Lung (tissue), 12 donors: ENCODE data around the gene NSUN4. TPM values are rescaled to one million over a fixed set of nuclear protein-coding genes. Genes with fewer than 3 reads are reported as not detected.
"Not testable (repeated sequence)": the region's sequence is repeated elsewhere in the genome, so short reads cannot be mapped to it uniquely, and the experiment has no call there.

Experiments used
- ATAC-seq: fragments of 200-7000 bp; cut with Tn5 transposase; one replicate; pipeline ENCODE4 v1.9.1; 2020; ENCODE audit warnings: moderate number of reproducible peaks; ENCODE audit not compliant: insufficient read depth, low FRiP score
- DNase-seq, 3 donors: peaks; one replicate each; pipeline ENCODE4 v3.0.0-alpha.2; 2013 to 2017
- H3K27ac ChIP-seq, 2 donors: one replicate each; pipeline ENCODE4 v1.5.1; 2013; ENCODE audit warnings: mild to moderate bottlenecking in 2 of 2, moderate library complexity in 2 of 2, control low read depth in 1 of 2, inconsistent platforms in 1 of 2, low read depth in 1 of 2, low read length in 1 of 2
- H3K27me3 ChIP-seq, 3 donors: one replicate each; pipeline ENCODE4 v1.5.1; 2013; ENCODE audit warnings: low read length in 2 of 3; ENCODE audit not compliant: control insufficient read depth in 3 of 3, insufficient read depth in 3 of 3
- H3K36me3 ChIP-seq, 4 donors: one replicate each; pipeline ENCODE4 v1.5.1; 2013; ENCODE audit warnings: low read length in 4 of 4, mild to moderate bottlenecking in 1 of 4, moderate library complexity in 1 of 4; ENCODE audit not compliant: control insufficient read depth in 4 of 4, insufficient read depth in 4 of 4
- H3K4me1 ChIP-seq, 5 donors: one replicate each; pipeline ENCODE4 v1.5.1; 2013; ENCODE audit warnings: low read length in 5 of 5, mild to moderate bottlenecking in 2 of 5, moderate library complexity in 1 of 5; ENCODE audit not compliant: control insufficient read depth in 5 of 5, insufficient read depth in 5 of 5
- H3K4me3 ChIP-seq: one replicate; pipeline ENCODE4 v1.5.1; 2013; ENCODE audit warnings: mild to moderate bottlenecking, control low read depth, moderate library complexity
- H3K9ac ChIP-seq, 2 donors: one replicate each; pipeline ENCODE4 v1.5.1; 2013; ENCODE audit warnings: low read length in 2 of 2, control low read depth in 1 of 2; ENCODE audit not compliant: insufficient read depth in 1 of 2
- H3K9me3 ChIP-seq, 4 donors: one replicate each; pipeline ENCODE4 v1.5.1; 2013; ENCODE audit warnings: low read length in 3 of 4, mild to moderate bottlenecking in 1 of 4, moderate library complexity in 1 of 4; ENCODE audit not compliant: control insufficient read depth in 4 of 4, insufficient read depth in 3 of 4
- WGBS, 2 donors: extraction: QIAGEN DNeasy Blood & Tissue Kit; methylation state at CpG; one replicate each; pipeline ENCODE4 v1.1.7; 2013; 5-methylcytosine and 5-hydroxymethylcytosine counted together
- polyA plus RNA-seq, 2 donors: library from polyadenylated mRNA; stranded (reverse); fragments of 200-250 nt; gene quantifications; one replicate each; pipeline ENCODE4 v1.2.1, GENCODE V29; 2013
- total RNA-seq, 2 donors: library from RNA; depleted of rRNA in 1 of 2; stranded (reverse); fragments of >200 nt in 1 of 2; gene quantifications; one replicate each; pipeline ENCODE4 v1.2.1, GENCODE V29; 2014 to 2021
- TF ChIP-seq, protein P1 (sequence below): IDR thresholded peaks from 2 replicates; pipeline ENCODE4 v1.5.1; 2012; ENCODE audit warnings: mild to moderate bottlenecking; ENCODE audit errors: control extremely low read depth, extremely low read depth
- donor health status: control.
- donor health status: control.
- donor health status: Bipolar disorder and iron deficiency.
- donor health status: healthy.
- donor health status: DM: yes; HTN: yes; CAD: no.

NSUN4 gene
- total and polyA plus RNA-seq, 4 donors, result 11.2 to 29.3 (median 23.4) TPM

GRCh38 chr1:46334030-46334384, 6.6 kb upstream of the NSUN4 start:
- Histone ChIP-seq H3K9ac (no peak overlapping the region), H3K36me3 (no peaks in the 10 kb centered on the region), H3K27me3 (no peaks in the 10 kb centered on the region), H3K4me1 (no peaks in the 10 kb centered on the region), H3K27ac (no peak overlapping the region), H3K9me3 (no peaks in the 10 kb centered on the region), H3K4me3 (no peak overlapping the region)
- TF ChIP-seq, protein P1, sequence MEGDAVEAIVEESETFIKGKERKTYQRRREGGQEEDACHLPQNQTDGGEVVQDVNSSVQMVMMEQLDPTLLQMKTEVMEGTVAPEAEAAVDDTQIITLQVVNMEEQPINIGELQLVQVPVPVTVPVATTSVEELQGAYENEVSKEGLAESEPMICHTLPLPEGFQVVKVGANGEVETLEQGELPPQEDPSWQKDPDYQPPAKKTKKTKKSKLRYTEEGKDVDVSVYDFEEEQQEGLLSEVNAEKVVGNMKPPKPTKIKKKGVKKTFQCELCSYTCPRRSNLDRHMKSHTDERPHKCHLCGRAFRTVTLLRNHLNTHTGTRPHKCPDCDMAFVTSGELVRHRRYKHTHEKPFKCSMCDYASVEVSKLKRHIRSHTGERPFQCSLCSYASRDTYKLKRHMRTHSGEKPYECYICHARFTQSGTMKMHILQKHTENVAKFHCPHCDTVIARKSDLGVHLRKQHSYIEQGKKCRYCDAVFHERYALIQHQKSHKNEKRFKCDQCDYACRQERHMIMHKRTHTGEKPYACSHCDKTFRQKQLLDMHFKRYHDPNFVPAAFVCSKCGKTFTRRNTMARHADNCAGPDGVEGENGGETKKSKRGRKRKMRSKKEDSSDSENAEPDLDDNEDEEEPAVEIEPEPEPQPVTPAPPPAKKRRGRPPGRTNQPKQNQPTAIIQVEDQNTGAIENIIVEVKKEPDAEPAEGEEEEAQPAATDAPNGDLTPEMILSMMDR, result no peak
- WGBS, 2 donors, result 88 to 89% methylated on average over 2 of the region's 2 CpGs
- ATAC-seq, result no peak
- no peak for DNase-seq

- WGBS, 2 donors, result 91 to 92% methylated on average over 3 of the region's 3 CpGs
- H3K9ac ChIP-seq, result no peak overlapping the region
- H3K4me3 ChIP-seq, result no peak overlapping the region
- TF ChIP-seq, protein P1, result no peak
- H3K4me1 ChIP-seq, result peaks cover 0 to 5% (median 0%) of the 10 kb centered on the region in 5 donors
- no peaks in the 10 kb centered on the region for H3K36me3 ChIP-seq
- ATAC-seq, result no peak
- no peaks in the 10 kb centered on the region for H3K27me3 ChIP-seq
- no peak overlapping the region for H3K27ac ChIP-seq
- no peak for DNase-seq
- no peaks in the 10 kb centered on the region for H3K9me3 ChIP-seq
These were observed 5.5 kb upstream of the NSUN4 start for GRCh38 chr1:46335081-46335480.

GRCh38 chr1:46337409-46337808, 3.2 kb upstream of the NSUN4 start:
- H3K27ac ChIP-seq, H3K4me3 ChIP-seq, H3K4me1 ChIP-seq, DNase-seq, ATAC-seq, H3K9me3 ChIP-seq, H3K27me3 ChIP-seq, H3K9ac ChIP-seq, H3K36me3 ChIP-seq: not testable (repeated sequence)
- WGBS, 2 donors, result 95 to 96% methylated on average over 9 of the region's 14 CpGs

- WGBS, 2 donors, result 58 to 60% methylated on average over 31 of the region's 31 CpGs
- Histone ChIP-seq H3K4me3 (peak overlapping the region; percentile 57), H3K4me1 (peaks cover 0 to 6% (median 4%) of the 10 kb centered on the region in 5 donors), H3K9me3 (no peaks in the 10 kb centered on the region), H3K27me3 (no peaks in the 10 kb centered on the region), H3K9ac (peak overlapping the region; percentile 71 to 94), H3K36me3 (peaks cover 0 to 15% (median 5%) of the 10 kb centered on the region in 4 donors), H3K27ac (peak overlapping the region; percentile 95 to 96)
- TF ChIP-seq, protein P1, result no peak
- peak in 2 of 3 donors; percentile 7 to 11 for DNase-seq
- ATAC-seq, result no peak
These were observed 846 bp downstream of the NSUN4 start for GRCh38 chr1:46341222-46342083.
